Left renal pelvis (tissue), 4 donors: Measurements from ENCODE around the gene NME2. TPM values are rescaled to one million over a fixed set of nuclear protein-coding genes. Genes with fewer than 3 reads are reported as not detected.

Experiments
- DNase-seq, 4 donors: peaks; one replicate each; pipeline ENCODE4 v3.0.0-alpha.2; 2013; ENCODE audit warnings: low read depth in 4 of 4, low spot score in 3 of 4
- polyA plus RNA-seq, 4 donors: library from polyadenylated mRNA; unstranded; fragments of 120-200 nt; gene quantifications; one replicate each; pipeline ENCODE4 v1.2.1, GENCODE V29; 2013; ENCODE audit not compliant: insufficient read length in 4 of 4

The NME2 gene
- polyA plus RNA-seq, 4 donors = 237 to 260 (median 254) TPM

DNA sequence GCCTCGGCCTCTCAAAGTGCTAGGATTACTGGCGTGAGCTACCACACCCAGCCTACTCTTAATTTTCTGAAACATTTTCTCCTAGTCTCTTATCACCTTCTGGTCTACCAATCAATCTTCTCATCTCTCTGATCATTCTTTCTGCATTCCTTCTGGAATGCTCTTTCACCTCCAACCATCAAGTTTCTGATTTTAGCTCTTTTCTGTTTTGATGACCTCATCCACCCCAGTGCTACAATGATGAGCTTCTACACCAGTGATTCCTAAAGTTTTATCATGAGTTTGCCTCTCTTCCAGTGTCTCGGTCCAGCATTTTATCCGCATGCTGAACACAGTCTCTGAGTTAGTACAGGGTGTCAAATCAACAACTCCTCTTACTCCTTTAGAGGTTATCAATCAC lies 31.5 kb downstream of the NME2 start:
- no peak for DNase-seq

DNA sequence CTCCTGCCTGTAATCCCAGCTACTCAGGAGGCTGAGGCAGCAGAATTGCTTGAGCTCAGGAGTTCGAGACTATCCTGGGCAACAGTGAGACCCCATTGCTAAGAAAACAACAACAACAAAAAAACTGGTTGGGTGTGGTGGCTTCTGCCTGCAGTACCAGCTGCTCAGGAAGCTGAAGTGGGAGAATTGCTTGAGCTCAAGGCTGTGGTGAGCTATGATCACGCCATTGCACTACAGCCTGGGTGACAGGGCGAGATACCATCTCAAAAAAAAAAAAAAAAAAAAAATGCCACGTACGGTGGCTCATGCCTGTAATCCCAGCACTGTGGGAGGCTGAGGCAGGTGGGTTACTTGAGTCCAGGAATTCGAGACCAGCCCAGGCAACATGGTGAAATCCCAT lies 34.1 kb downstream of the NME2 start:
- DNase-seq = no peak

- no peak for DNase-seq
These were observed 34.6 kb downstream of the NME2 start for GRCh38 chr17:51200846-51201245.

DNA sequence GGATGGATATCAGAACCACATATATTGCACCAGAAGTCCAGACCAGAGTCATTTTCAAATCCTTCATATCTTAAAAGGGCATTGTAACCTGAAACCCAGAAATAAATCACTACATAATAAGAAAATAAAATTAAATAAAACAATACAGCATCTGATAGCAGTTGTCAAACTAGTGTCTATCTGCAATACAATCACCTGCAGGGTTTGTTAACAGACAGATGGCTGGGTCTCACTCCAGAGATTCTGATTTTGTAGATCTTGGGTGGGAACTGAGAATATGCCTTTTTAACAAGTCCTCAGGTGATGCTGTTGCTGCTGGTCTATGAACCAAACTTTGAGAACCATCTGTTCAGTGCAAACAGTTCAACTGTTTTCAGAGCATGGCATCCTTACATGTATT lies 37.6 kb downstream of the NME2 start:
- no peak for DNase-seq

DNA sequence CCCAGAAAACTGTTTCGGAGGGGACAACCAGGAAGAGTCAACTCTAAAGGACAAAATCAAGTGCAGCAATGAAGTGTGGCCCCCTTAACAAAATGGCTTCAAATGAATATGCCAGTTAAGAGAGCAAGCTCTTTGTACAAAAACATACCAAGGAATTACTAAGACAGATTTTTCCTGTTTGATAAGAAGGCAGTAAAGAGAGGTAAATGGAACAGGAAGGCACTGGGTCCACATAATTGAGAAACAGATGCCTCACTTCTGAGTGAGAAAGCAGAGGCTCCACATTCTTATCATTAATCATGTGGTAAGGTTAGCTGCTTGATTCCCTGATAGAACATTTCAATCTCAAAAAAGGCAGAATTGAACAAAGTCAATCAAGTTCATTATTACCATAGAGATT lies 48.7 kb downstream of the NME2 start:
- no peak for DNase-seq

GRCh38 chr17:51217946-51218345 lies 51.7 kb downstream of the NME2 start:
- DNase-seq = no peak

- no peak for DNase-seq
These were observed 55.1 kb downstream of the NME2 start for GRCh38 chr17:51221322-51221721.

Other genes starting within 250 kb of the NME2 start
- gene SPAG9, start 45.5 kb upstream of the NME2 start, polyA plus RNA-seq = 100 to 1,000 TPM; 110 to 128 (median 112) TPM
- 10 to 100 TPM; 56.5 to 74.0 (median 68.6) TPM for gene NME1, start 12.9 kb upstream of the NME2 start, polyA plus RNA-seq
- 10 to 100 TPM; 37.6 to 56.7 (median 54.1) TPM for gene MBTD1, start 93.6 kb downstream of the NME2 start, polyA plus RNA-seq
- 10 to 100 TPM; 40.1 to 65.2 (median 54.0) TPM for gene UTP18, start 94.1 kb downstream of the NME2 start, polyA plus RNA-seq